Jurkat, Clone E6-1 (cell line): ENCODE results near the gene IFITM1. TPM values are rescaled to one million over a fixed set of nuclear protein-coding genes. Genes with fewer than 3 reads are reported as not detected.
A peak's percentile ranks its signal among the peaks of the same experiment; 100 is the strongest.

ENCODE experiments used
- DNase-seq: peaks from one replicate; pipeline ENCODE4 v3.0.0-alpha.2; 2011; ENCODE audit warnings: low read depth, low spot score
- H3K4me3 ChIP-seq: 2 replicates; pipeline ENCODE4 v1.5.1; 2011; ENCODE audit warnings: mild to moderate bottlenecking, low read length, control low read depth, moderate library complexity
- polyA plus RNA-seq: library from polyadenylated mRNA; unstranded; fragments of >200 nt; gene quantifications from one replicate; pipeline ENCODE4 v1.2.1, GENCODE V29; 2012; ENCODE audit warnings: missing spikeins; ENCODE audit not compliant: insufficient read length, insufficient read depth

IFITM1 gene
- polyA plus RNA-seq, result 63.9 TPM

DNA sequence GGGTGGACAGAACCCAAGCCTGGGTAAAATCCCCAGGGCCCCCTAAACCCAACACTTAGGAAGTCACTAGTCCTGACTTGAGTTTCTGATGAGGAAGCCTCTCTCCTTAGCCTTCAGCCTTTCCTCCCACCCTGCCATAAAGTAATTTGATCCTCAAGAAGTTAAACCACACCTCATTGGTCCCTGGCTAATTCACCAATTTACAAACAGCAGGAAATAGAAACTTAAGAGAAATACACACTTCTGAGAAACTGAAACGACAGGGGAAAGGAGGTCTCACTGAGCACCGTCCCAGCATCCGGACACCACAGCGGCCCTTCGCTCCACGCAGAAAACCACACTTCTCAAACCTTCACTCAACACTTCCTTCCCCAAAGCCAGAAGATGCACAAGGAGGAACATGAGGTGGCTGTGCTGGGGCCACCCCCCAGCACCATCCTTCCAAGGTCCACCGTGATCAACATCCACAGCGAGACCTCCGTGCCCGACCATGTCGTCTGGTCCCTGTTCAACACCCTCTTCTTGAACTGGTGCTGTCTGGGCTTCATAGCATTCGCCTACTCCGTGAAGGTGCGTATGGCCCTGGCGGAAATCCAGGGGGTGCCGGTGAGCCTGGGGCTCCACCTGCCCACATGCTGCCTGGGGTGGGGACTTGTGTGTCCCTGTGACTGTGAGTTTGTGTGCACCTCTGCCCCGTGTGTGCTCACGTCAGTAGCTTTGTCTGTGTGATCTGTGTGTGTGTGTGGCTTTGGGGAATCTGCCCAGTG, at the start of gene IFITM1:
TSS of gene IFITM1 (plus strand) at position 254 of the 767 bp plus-strand sequence. CDS start at position 385, 131 bp downstream.
- peak within 1 kb of the TSS; percentile 56 for H3K4me3 ChIP-seq
- DNase-seq, result peak; percentile 82

DNA sequence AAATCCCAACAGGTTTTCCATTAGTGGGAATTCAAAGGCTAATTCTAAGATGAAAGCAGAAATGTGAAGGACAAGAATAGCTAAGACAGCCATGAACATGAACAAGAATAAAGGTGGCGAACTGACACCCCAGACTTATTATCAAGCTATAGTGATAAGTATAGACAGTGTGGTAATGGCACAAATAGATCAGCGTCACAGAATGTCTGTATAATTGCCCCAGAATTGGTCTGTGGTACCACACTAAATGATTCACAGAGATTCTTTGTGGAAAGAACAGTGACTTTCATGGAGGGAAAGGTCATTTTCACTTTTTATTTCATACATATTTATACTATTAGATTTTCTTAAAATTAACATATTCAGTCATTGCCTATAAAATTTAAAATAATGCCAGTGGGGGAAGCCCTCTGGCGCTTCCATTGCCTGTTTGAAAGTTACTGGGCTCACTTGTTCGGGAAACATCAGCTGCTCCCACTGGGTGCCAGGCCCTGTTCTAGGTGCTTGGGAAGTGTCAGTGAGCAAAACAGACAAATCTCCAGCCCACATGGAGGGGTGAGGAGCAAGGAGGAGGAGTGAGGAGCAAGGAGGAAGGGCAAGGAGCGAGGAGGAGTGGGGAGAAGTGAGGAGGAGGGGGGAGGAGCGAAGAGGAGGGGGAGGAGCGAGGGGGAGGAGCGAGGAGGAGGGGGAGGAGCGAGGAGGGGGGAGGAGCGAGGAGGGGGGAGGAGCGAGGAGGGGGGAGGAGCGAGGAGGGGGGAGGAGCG, 47.0 kb upstream of the IFITM1 start:
- H3K4me3 ChIP-seq, result no peak overlapping the region
- DNase-seq, result no peak

DNA sequence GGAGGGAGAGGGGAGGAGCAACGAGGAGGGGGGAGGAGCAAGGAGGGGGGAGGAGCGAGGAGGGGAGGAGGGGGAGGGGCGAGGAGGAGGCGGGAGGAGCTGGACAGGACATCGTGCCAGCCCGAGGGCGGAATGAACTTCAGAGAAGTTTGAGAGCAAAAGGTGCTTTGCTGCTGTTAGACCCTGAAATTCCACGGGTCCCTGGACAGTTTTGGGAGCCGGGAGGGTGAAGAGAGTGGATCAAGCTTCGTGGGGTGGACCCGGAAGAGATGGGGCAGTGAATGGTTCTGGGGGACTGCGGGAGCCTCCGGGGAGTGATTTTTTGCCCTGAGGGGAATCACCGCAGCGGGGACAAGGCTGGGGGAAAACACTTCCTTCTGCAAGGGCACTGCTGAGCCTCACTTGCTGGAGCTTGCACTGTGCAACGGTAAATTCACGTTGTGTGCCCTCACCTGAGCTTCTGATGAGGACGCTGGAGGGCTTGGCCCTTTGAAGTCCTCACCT, 46.3 kb upstream of the IFITM1 start:
- no peak for DNase-seq

DNA sequence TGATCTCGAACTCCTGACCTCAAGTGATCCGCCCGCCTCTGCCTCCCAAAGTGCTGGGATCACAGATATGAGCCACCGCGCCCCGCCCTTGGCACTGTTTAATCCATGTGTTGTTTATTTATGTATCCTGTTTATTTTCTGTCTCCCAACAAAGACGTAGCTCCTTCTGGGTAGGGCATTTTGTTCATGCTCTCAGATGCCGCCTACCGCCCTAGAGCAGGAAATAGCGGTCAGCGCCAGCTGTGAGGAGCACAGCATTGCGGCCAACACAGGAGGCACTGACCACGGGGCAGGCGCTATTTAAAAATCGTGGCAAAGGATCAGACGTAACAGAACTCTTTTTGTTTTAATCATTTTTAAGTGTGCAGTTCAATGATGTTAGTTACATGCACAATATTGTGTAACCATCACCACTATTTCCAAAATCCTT, 45.1 kb upstream of the IFITM1 start:
- peak; percentile 27 for DNase-seq
- peak overlapping the region; percentile 56 for H3K4me3 ChIP-seq

More for the DNA sequence above, 46.3 kb upstream of the IFITM1 start:
- no peak overlapping the region for H3K4me3 ChIP-seq

DNA sequence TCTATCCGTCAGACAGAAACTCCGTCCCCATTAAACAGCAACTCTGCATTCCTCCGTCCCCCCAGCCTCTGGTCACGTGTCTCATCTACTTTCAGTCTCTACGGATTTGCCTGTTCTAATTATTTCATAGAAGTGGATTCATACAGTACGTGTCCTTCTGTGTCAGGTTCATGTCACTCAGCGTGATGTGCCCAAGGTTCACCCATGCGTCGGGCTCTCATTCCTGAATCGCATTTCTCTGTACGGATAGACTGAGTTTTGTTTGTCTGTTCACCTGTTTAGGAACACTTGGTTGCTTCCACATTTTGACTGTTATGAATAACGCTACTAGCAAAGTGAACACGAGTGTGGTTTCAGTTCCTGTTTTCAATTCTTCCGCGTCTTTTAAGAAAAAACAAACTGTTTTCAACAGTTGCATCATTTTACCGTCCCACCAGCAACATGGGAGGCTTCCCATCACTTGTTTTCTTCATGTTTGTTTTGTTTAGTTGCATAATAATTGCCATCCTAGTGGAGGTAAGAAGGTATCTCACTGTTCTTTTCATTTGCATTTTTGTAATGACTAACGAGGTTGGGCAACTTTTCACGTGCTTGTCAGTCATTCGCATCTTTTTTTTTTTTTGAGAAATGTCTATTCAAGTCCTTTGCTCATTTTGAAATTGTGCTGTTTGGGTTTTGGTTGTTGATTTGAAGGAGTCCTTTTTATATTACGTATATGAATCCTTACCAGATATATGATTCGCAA, 44.5 kb upstream of the IFITM1 start:
- DNase-seq, result peak; percentile 63
- H3K4me3 ChIP-seq, result peak overlapping the region; percentile 56

DNA sequence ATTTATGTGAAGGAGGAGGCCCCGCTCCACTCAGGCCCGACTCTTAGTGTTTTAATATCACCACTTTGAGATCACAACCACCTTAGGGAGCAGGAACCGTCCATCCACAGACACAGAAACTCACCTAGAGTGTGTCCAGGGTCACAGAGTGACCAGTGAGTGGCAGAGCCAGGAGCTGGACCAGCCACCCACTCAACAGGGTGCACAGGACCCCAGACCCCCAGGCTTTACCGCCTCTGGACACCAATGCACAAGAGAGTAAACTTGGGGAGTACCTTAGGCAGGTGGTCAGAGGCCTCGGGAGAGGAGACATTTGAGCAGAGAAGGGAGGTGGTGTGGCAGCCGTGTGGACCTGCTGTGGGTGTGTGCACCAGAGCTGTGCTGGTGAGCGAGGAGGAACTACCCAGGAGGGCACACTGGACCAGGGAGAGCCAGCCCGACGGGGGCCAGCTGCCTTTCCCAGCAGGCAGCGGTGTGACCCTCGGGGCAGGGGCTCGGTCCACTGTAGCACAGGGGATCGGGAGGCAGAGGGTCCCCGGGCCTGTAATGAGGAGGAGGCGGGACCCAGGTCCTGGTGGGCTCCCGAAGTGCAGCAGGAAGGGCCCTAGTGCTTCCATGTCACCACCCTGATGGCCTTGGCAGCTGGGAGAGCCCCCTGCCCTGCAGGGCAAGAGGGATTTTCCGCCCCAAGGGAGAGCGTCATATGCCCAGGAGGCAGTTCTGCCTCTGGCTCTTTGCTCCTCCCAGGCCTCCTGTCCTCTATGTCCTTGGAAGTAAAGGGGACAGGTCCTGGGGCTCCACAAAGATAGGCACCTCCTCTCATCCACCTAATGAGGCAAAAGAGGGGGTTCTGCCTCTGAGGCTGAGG, 43.2 kb upstream of the IFITM1 start:
- no peak overlapping the region for H3K4me3 ChIP-seq
- no peak for DNase-seq

DNA sequence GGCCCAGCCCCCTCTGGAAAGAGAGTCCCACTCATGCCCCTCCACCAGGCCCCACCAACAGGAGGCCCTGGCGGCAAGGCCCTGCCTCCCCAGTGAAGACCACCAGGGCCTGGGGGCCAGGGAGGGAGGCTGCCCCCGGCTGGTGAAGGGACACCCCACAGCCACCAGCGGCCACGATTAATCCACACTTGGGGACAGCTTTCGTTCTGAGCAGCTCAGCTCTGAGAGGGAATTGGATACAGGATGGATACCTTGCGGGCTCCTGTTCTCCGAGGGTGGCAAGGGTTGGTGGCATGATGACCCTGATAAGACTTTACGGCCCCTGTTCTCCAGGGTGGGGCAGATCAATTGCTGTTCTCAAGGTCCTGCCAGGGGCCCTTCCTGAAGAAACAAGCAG, 42.5 kb upstream of the IFITM1 start:
- no peak overlapping the region for H3K4me3 ChIP-seq
- DNase-seq, result no peak

DNA sequence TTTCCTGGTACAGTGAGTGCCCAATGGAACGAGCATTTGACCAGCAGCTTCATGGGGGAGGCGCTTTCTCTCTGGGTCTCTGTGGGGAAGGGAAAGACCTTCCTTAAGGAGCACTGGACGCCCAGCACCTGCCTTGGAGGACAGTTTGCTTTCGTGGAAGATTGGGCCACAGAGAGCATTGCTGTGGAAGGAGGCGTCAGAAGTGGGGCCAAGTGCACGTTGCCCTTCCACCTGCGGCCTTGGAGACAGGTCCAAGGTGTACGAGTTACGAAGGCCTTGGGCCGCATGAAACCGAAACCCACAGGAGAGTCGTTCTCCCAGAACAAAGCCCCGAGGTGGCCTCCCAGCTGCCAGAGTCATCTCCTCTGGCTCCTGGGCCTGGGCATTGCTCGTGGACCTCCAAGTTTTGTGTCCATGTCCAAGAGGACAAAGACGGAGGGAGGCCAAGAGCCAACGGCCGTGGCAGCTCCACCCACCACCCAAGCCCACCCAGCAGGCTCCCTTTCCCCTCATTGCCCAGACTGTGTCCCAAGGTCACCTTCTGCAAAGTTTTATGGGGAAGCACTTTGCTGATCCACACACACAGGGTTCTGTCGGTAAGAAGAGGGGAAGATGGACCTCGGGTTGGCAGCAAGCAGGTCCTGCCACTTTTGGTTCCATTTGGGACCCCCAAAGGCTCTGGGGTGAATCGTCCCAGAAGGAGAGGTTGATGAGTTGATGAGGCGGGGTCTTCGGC, 41.5 kb upstream of the IFITM1 start:
- no peak overlapping the region for H3K4me3 ChIP-seq
- DNase-seq, result no peak

DNA sequence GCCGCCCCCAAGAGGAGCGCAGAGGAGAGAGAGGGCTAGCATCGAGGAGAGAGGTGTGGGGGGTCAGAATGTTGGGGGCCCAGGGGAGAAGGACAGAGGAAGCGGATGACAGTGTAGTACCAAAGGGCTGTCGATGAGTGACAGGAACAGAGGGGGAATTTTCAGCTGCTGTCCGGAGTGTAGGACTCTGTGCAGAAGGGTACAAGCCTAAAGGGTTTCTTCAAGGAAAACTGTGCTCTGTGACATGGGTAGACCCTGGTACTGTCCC, 41.0 kb upstream of the IFITM1 start:
- H3K4me3 ChIP-seq, result no peak overlapping the region
- no peak for DNase-seq

DNA sequence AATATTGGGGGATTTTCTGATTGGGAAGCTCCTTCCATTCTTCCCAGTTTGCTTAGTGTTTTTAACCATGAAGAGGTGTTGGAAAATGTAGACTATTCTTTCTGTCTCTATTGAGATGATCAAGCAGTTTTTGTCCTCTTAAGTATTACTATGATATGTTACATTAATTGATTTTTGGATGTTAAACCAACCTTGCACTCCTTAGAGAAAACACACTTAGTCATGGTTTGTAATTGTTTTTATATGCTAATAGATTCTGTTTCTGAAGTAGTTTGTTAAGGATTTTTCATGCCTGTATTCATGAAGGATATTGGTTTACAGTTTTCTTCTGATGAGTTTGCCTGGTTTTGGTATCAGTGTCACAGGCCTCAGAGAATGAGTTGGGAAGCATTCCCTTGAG, 37.6 kb upstream of the IFITM1 start:
- no peak overlapping the region for H3K4me3 ChIP-seq
- DNase-seq, result no peak

DNA sequence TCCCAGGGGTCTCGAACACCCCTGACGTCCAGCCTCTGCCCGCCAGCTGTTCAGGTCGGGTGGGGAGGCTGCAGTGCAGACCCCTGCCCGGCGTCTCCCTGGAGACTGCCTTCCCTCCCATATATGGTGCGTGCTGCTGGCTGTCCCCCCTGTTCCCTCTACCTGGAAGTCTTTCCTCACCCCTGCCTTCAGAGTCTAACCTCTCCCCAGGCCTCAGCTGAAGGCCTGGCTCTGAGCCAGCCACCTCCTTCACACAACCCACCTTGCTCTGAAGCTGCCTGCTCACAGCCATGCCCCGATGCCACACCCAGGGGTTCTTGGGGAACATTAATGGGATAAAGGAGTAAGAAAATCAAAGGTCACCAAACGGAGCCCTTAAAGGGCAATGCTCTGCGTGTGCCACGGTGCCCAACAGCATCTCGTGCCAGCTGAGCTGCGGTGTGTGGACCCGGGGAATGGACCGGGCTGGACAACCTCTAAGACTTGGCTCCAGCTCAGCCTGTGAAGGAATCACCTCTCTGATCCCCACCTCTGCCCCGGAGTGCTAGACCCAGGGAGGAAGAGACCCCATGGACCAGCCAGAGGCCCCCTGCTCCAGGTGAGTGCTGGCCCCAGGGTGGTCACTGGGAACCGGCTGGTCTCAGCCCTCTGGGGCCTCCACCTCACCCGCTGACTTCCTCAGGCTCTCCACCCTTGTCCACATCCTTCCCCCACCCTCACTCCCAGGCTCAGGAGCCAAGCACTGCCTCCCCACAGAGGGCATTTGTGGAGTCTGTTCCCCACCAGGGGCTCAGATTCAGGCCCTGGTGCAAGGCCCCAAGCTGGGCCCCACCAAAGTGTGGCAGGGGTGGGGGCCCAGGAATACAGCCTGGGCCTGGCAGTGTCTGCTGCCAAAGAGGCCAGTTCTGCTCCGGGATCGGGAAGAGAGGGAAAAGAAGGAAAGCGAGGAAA, 35.6 kb upstream of the IFITM1 start, which contains the start of gene NLRP6:
TSS of gene NLRP6 (plus strand) at position 407 of the 951 bp plus-strand sequence. CDS start at position 570, 163 bp downstream.
- DNase-seq, result no peak
- no peak within 1 kb of the TSS for H3K4me3 ChIP-seq

DNA sequence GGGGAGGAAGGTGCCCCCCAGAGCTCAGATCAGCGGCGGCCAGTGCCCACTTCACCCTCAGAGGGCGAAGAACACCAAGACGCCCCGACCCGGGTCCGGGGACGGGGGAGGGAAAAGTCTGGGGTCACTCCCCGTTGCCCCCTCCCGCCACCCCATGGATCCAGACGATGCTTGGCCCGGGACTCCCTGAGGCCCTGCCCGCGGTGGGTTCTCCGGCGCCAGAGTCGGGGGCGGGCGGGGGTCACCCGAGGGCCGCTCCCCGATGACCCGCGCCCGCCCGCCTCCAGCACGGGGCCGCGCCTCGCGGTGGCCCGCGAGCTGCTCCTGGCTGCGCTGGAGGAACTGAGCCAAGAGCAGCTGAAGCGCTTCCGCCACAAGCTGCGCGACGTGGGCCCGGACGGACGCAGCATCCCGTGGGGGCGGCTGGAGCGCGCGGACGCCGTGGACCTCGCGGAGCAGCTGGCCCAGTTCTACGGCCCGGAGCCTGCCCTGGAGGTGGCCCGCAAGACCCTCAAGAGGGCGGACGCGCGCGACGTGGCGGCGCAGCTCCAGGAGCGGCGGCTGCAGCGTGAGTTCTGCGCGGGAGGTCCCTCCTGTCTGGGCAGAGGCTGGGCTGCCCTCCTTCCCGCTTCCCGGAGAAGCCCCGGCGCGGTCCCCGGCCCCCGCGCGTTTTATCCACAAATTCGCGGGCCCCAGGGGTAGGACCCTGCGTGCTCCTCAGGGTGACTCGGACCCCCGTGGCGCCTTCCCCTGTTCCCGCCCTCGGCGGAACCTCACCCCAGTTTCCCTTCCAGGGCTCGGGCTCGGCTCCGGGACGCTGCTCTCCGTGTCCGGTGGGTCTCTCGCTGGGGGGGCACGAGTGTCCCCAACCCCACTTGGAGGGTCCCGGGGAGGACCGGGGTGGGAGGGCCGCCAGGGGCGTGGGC, 34.5 kb upstream of the IFITM1 start:
- no peak overlapping the region for H3K4me3 ChIP-seq

DNA sequence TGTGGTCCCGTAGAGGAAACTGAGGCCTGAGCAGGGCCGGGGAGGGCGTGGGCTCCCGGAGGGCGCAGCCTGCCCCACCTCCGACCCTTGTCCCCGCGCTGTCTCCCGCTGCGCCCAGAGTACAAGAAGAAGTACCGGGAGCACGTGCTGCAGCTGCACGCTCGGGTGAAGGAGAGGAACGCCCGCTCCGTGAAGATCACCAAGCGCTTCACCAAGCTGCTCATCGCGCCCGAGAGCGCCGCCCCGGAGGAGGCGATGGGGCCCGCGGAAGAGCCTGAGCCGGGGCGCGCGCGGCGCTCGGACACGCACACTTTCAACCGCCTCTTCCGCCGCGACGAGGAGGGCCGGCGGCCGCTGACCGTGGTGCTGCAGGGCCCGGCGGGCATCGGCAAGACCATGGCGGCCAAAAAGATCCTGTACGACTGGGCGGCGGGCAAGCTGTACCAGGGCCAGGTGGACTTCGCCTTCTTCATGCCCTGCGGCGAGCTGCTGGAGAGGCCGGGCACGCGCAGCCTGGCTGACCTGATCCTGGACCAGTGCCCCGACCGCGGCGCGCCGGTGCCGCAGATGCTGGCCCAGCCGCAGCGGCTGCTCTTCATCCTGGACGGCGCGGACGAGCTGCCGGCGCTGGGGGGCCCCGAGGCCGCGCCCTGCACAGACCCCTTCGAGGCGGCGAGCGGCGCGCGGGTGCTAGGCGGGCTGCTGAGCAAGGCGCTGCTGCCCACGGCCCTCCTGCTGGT, 33.7 kb upstream of the IFITM1 start:
- no peak for DNase-seq
- no peak overlapping the region for H3K4me3 ChIP-seq

More for the DNA sequence above, 34.5 kb upstream of the IFITM1 start:
- DNase-seq, result no peak

DNA sequence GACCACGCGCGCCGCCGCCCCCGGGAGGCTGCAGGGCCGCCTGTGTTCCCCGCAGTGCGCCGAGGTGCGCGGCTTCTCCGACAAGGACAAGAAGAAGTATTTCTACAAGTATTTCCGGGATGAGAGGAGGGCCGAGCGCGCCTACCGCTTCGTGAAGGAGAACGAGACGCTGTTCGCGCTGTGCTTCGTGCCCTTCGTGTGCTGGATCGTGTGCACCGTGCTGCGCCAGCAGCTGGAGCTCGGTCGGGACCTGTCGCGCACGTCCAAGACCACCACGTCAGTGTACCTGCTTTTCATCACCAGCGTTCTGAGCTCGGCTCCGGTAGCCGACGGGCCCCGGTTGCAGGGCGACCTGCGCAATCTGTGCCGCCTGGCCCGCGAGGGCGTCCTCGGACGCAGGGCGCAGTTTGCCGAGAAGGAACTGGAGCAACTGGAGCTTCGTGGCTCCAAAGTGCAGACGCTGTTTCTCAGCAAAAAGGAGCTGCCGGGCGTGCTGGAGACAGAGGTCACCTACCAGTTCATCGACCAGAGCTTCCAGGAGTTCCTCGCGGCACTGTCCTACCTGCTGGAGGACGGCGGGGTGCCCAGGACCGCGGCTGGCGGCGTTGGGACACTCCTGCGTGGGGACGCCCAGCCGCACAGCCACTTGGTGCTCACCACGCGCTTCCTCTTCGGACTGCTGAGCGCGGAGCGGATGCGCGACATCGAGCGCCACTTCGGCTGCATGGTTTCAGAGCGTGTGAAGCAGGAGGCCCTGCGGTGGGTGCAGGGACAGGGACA, 32.9 kb upstream of the IFITM1 start:
- no peak for DNase-seq
- no peak overlapping the region for H3K4me3 ChIP-seq
